HG03064 (cell line): ENCODE measurements around the gene PTX3.

Source experiments
- ATAC-seq: cut with Tn5 transposase; IDR thresholded peaks from one replicate; pipeline ENCODE4 v1.9.1; 2021; ENCODE audit warnings: low read depth; ENCODE audit not compliant: unreplicated experiment

Gene PTX3

DNA sequence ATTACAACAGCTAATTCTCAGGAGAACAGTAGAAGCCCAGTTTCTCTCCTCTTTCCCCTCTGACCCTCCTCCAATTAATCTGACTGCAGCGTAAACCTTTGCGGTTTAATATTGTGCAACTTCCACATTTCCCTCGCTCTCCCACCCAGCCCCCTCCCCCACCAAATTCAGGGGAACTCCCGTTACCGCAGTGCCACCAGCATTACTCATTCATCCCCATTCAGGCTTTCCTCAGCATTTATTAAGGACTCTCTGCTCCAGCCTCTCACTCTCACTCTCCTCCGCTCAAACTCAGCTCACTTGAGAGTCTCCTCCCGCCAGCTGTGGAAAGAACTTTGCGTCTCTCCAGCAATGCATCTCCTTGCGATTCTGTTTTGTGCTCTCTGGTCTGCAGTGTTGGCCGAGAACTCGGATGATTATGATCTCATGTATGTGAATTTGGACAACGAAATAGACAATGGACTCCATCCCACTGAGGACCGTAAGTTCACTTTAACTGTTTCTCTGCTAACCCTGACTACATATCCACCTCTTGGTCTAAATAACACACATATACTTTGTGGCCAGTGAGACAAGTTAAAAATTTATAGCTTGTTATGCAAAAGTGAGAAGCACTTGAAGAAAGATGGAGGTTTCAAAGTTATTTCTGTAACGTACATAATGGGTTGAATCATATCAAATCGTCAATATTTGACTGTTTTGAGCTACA is at the start of gene PTX3:
Gene PTX3, plus strand, starts transcription at position 268 of the 709 bp plus-strand sequence. Its CDS starts 84 bp downstream, at position 352.
- no peak for ATAC-seq

DNA sequence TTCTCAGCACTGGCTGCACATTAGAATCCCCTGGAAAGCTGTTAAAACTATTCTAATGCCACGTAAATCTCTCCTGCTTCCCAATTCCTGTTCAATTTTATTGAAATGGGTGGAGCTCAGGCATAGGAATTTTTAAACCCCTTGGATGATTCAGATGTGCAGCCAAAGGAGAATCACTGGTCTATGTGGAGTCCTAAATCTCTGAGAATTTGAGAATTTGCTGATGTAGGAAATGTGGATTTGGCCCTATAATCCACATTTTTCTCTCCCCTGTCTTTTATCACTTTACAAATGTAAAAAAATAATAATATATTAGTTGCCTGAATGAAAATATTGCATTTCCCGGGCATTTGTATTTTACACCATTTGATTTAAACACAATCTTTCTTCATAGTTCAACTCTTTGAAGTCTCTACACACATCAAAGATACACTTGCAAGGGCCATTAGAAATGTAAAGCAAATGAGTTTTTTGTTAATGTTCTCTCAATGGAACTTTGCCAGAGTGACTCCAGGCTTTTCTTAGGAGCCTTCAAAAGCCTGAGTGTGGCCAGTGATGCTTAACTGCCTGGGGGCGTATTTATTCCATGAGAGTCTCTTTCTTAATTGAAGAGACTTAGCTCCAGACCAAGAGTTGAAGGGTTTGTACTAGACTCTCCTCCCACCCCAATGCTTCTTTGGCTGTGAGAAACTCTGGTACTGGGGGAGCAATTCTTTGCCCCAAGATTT is 48.8 kb upstream of the PTX3 start:
- ATAC-seq, result no peak

DNA sequence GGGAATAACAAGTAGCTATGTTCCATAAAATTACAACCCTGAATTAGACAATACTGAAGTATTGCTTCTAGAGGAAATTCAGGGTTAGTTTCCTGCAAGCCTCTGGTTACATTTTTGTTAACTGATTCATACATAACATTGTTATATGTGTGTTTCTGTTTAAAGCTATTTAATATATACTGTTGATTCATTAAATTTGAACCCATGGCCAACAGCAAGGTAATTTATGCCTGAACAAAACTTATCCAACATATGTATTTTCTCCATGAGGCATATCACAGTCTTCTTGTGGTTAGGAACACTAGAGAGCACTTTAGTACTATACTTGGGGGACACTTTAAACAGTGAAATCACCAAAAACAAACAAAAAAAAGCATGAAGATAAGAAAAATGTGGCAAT is 47.7 kb upstream of the PTX3 start:
- no peak for ATAC-seq

DNA sequence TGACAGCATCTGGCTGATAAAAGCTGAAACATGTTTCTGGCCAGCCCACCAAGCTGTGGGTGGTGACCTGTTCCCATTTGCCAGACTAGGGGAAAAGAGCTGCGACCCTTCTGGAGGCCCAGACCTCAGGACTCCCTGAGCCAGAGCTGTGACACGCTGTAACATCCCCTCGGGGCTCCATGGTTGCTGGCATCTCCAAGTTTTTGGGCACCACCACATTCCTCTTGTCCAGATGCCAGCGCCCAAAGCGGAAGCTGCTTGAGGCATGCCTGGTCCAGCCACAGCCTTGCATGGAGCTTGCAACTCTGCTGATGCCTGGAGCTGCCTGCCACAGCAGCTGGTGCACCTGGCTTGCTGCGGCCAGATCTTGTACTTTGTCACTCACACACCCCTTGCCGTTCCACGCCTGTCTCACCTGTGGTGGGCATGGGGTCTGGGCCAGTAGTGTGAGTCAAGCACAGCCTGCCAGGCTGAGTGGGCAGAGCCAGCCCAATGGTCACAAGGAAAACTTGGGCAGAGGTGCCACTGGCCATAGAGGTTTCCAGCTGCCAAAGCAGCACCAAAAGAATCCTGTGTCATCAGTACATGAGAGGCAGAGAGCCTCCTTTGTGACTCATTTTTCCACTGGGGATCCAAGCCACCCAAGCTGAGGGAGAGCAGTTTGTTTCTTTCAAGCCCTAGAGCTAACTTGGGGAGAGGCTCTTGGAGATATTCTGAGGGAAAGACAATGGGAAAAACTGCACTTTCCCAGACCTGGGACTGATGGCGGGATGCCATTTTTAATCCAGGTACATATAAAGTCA is 45.7 kb upstream of the PTX3 start:
- ATAC-seq, result no peak

DNA sequence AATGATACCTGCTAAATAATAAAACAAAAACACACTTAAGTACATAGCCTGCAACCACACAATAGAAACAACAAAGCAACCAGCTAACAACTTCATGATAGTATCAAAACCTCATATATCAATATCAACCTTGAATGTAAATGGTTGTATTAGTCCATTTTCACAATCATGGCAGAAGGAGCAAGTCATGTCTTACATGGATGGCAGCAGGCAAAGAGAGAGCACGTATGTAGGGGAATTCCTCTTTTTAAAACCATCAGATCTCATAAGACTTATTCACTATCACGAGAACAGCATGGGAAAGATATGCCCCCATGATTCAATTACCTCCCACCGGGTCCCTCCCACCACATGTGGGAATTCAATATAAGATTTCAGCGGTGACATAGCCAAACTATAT is 44.5 kb upstream of the PTX3 start:
- no peak for ATAC-seq

DNA sequence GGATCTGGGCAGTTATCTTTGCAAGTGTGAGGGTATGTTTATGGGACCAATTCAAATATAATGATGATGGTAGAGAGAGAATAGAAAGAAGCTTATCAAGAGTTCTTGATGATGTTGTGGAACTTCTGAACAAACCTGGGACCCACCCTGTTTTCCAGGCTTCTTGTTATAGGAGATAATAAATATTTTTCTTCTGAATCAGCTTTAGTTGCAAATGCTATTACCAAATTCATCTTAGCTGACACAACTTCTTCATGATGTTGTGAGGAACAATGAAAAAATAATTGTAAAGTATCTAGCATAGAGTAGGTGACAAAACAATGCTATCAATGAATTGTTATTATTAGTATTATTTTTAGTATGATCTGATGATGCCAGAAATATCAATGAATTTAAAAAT is 43.5 kb upstream of the PTX3 start:
- ATAC-seq, result no peak

DNA sequence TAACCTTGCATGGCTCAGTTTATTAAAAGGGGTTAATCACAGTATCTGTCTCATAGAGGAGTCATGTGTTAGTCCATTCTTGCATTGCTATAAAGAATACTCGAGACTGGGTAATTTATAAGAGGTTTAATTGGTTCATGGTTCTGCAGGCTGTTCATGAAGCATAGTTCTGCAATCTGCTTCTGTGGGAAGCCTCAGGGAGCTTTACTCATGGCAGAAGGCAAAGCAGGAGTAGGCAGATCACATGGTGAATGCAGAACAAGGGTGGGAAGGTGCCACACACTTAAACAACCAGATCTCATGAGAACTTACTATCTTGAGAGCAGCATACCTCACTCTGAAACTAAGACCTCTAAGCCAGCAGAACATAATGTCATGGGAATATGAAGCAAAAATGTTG is 42.2 kb upstream of the PTX3 start:
- ATAC-seq, result no peak

DNA sequence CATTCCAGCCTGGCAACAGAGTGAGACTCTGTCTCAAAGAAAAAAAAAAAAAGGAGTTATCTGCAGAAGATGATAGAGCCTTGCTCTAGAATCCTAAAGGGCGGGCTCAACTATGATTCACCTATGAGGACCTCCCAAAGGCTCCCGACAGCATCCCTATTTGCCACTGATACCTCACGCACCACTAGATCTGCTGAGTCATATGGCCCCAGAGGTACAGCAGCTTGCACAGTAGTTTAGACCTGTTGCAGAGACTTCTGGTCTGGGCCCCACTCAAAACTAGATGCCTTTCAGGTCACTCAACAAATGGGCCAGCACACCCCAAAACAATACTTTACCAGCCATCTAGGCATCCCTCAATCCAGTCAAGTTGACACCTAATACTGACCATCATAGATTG is 38.1 kb upstream of the PTX3 start:
- ATAC-seq, result no peak

DNA sequence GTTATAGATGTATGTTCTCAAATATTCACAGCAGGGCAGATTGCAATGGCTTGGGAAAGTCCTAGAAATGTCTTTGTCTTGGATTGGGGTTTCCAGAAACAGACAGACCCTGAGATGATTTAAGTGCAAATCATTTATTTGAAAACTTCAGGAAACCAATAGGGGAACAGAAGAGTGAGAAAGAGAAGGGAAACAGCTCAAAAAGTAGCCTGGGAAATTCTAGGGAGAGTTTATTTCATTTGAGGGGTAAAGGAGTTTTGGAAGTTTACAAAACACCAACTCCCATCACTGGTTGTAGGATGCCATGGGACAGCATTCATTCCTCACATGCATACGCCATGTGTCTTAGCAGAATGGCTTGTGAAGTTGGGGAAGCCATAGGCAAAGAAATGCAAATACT is 32.3 kb upstream of the PTX3 start:
- ATAC-seq, result no peak

DNA sequence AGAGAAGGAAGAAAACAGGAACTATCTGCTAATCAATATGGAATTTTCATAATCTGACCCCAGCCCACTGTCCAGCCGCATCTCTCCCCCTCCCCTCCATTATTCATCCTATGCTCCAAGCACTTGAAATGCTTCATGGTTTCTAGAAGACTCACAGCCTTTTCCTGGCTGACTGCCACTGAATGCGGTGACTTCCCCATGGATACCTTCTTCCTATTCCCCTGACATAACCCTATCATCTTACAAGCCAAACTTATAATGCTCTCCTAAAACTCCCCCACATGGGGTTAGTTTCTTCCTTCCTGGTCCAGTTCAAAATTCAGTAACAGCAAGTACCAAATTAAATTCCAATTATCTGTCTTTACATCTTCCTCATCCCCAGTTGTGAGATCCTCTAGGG is 31.2 kb upstream of the PTX3 start:
- no peak for ATAC-seq

DNA sequence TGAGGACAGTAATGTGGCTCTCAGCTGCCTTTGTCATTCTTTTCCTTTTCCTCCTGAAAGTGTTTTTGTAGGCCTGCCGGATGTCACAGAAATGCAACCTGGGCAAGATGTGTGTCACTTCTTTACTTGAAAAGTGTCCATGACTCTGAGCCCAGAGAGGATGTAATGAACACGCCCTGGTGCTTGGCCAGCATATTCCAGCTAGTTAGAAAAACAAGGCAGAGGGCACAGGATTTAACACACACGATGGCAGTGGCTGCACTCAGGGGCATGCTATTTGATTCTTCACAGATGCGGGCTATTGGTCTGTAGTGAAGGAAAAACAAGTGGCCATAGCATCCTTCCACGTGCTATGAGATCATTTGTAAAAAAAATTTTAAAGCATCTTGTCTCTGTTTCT is 30.3 kb upstream of the PTX3 start:
- no peak for ATAC-seq

DNA sequence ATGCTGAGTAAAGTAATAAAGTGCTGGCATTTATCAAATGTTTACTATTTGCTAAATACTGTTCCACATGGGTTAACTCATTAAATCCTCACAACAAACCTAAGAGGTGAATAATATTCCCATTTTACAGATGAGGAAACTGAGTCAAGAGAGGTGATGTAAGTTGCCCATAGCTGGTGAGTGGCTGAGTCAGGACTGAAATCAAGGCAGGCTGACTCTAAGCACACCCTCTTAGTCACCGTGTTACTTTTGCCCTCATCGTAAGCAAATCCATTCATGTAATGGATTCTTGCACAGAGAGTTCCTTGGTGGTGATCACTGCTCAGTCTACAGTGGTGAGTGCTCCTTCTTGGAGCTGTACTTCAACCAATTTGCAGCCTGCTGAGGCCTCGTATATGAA is 28.9 kb upstream of the PTX3 start:
- ATAC-seq, result no peak

DNA sequence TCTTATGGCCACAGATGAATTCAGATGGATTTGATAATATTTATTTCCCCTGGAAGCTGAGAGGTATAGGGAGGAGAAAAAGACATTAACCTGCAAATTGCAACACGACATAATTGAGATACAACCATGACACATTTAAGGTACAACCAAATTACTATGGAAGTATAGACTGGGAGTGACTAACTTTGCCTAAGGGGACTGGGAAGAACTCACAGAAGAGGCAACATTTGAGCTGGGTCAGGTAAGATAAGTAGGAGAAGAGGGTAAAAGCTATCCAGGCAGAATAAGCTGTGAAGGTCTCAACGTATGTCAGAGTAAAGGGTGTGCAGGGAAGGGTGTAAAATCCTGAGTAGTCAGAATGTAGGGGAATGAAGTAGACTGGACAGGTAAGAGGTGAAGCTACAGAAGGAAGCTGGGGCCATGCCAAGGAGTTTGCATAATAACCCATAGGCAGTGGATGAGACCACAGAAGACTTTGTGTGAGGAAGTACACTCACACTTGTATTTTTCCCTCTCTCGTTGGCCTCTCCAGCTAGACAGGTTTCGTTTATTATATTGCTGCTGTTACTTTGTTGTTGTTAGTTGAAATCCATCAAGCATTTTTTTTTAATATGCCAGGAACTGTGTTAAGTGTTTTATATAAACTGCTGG is 28.0 kb upstream of the PTX3 start:
- no peak for ATAC-seq

DNA sequence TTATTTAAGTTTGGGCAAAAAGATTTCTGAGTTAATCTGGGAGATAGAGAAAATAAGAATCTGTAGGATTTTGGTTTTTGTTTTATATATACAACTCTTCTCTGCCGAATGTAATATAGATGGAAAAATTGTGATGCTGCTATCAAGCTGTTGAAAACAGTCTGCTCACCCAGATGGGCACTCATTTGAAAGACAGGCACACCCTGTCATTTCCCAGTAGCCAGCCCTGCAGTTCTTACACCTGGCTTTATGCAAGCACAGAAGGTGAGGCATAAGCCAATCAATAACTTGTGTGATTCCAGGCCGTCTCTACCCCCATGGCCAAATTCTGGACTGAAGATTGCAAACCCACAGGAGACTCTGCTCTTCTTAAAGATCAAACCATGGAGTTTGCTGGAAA is 27.1 kb upstream of the PTX3 start:
- no peak for ATAC-seq

DNA sequence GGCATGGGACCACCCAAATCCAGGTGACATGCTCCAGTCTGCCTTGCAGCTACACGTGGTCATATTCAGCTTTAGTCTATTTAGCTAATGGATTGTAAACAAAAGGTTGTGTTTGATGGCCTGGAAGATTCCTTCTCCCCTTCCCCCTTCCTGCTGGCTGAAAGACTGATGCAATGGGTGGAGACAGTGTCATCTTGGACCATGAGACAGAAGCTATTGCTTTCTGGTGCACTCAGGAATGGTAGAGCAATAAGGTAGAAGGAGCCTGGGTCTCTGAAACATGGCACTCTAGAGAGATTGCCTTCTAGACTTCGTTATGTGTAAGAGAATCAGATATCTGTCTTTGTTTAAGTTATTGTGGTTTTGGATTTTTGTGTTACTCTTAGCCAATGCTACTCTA is 25.7 kb upstream of the PTX3 start:
- ATAC-seq, result no peak

DNA sequence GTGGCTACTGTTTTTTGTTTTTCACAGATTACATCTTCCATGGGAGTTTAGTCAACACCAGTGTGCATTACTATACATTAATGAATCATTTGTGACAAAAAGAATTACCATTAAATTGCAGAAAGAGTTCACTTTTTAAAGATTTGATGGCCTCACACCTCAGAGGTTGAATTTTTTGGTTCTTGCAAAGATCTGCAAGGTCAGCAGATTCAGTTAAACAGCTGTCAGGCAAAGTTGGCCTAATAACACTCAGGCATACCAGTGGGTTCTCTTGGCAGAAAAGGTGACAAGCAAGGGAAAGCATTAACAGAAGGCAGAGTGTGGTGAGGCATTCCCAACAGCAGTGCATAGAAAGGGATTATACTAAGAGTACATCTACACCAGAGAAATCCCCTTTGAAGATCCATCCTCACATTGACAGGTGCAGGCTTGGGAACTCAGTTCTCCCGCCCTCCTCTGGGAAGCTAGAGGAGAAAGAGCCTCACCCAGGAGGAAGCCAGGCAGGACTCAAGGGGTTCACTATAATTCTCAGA is 24.3 kb upstream of the PTX3 start:
- no peak for ATAC-seq

DNA sequence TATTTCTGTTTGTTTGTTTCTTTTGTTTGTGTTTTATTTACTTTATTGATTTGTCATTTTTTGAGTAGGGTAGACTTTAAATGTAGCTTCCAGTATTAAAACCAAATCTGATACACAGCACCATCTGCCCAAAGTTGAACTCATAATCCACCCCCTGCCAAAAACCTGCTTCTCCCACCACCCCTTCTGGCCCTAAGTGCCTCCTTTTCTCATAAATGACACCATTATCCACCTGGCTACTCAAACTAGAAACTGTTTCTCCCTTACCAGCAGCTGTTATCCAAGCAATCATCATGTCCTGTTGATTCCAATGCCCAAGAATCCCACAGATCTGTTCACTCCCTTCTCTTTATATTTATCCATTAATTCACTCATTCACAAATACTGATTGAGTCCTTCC is 21.8 kb upstream of the PTX3 start:
- ATAC-seq, result no peak

DNA sequence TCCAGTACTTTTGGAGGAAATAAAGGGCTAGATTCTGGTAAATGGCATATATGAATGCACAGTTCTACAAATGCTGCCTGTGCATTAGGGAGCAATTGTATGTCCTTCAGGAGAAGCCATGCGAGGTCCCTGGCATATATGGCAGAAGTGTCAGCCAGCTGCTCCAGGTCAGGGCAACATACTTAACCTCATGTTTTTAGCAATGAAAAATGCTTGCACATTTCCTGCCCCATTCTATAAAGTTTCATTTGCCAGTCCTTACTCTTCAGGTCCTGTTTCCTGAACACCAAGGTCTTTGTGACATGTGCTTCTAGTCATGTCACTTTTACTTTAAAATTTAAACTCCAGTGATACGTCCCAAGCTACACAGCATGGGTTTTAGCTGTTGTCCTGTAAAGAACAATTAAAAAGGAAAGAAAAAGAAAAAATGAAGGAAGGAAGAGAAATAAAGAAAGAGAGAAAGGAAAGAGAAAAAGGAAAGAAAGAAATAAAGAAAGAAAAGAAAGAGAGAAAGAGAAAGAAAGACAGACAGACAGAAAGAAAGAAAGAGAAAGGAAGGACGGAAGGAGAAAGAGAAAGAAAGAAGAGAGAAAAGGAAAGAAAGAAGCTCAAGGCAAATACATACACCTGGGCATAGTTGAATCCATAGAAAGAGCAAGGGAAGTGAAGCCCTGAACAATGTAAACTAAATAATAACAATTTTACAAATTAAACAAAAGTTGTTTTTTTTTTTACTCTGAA is 20.1 kb upstream of the PTX3 start:
- ATAC-seq, result no peak

DNA sequence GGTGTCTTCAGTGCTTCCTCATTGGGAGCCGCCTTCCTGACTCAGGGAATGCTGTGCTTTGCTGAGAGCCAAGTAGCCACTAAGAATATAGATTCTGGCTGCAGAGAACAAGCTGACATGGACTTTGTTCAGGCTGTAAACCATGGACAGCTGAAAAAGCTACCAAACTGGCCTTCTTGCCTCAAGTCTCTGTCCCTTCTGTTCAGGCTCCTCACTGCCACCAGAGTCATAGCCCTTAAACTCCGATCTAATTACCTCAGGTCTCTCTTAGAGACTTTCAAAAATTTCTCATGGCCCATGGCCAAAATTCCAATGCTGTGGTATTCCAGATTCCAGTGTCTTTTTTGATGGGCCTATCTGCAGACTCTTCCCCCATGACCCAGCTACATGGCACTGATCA is 19.4 kb upstream of the PTX3 start:
- no peak for ATAC-seq

DNA sequence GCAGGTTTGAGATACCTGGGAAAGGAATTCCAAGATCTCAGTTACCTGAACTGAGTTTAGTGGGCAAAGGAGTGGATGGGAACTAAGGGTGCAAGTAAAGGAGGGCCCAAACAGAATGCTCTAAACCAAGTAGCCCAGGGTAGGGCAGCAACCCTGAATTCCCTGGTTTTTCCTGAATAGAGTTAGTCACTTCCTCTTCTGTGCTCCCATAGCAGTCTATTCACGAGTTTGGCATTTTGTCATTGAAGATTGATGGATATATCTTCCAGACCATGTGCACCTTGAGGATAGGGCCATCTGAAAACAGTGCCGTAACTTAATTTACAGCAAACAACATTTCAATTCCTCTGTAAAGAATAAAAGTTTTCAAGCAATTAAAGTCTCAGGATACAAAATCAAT is 18.5 kb upstream of the PTX3 start:
- no peak for ATAC-seq
